SK-N-SH (cell line): ENCODE data around the gene FAM20C. TPM values are rescaled to one million over a fixed set of nuclear protein-coding genes. Genes with fewer than 3 reads are reported as not detected.

Experiments used
- CTCF ChIA-PET: fragments of 300-600, 350-600 bp; formaldehyde crosslinking; extraction: SDS; loops from one replicate; lab custom pipeline; 2021; lab: Yijun Ruan, JAX
- POLR2A ChIA-PET: fragments of 350-600 bp; sonication (Branson Sonifier 250); formaldehyde crosslinking; extraction: SDS; loops from one replicate; lab custom pipeline; 2020; ENCODE audit warnings: antibody characterized with exemption, inconsistent platforms; lab: Yijun Ruan, JAX
- DNase-seq: peaks from one replicate; pipeline ENCODE4 v3.0.0; 2012
- H2AFZ ChIP-seq: fragments of 200-600 bp; sonication (generic); 2 replicates; pipeline ENCODE4 v1.8.1; 2016; ENCODE audit warnings: antibody characterized with exemption, mild to moderate bottlenecking, low read depth
- H3F3A ChIP-seq: fragments of 200-600 bp; sonication (generic); replicated peaks from 2 replicates; pipeline ENCODE3; 2016; ENCODE audit warnings: antibody characterized with exemption, mild to moderate bottlenecking; ENCODE audit not compliant: insufficient read depth
- H3K27ac ChIP-seq, 2 experiments: fragments of 200-500 bp in 1 of 2; fragments of 200-600 bp in 1 of 2; sonication (Bioruptor generic) in 1 of 2; sonication (generic), shearing (Covaris generic) in 1 of 2; 2 replicates each; pipeline versions ENCODE4 v1.5.1 to v1.6.1; 2014 to 2016; ENCODE audit warnings: low read depth in 2 of 2, inconsistent platforms in 1 of 2, low read length in 1 of 2, mild to moderate bottlenecking in 1 of 2, mixed read lengths in 1 of 2
- H3K27me3 ChIP-seq: fragments of 200-600 bp; sonication (generic), shearing (Covaris generic); 2 replicates; pipeline ENCODE4 v1.6.1; 2016; ENCODE audit warnings: mixed run types; ENCODE audit not compliant: insufficient read depth
- H3K36me3 ChIP-seq, 2 experiments: fragments of 200-500 bp in 1 of 2; fragments of 200-600 bp in 1 of 2; sonication (Bioruptor generic) in 1 of 2; sonication (generic) in 1 of 2; replicated peaks in 1 of 2; 2 replicates each; pipeline versions ENCODE3 to v1.5.1; 2014 to 2016; ENCODE audit warnings: low read length in 1 of 2, mild to moderate bottlenecking in 1 of 2; ENCODE audit not compliant: insufficient read depth in 2 of 2, control insufficient read depth in 1 of 2
- H3K4me1 ChIP-seq, 2 experiments: fragments of 200-500 bp in 1 of 2; fragments of 200-600 bp in 1 of 2; sonication (Bioruptor generic) in 1 of 2; sonication (generic), shearing (Covaris generic) in 1 of 2; 2 replicates each; pipeline versions ENCODE4 v1.5.1 to v1.6.1; 2014 to 2016; ENCODE audit warnings: low read depth in 1 of 2, low read length in 1 of 2, mixed run types in 1 of 2; ENCODE audit not compliant: insufficient read depth in 2 of 2, control insufficient read depth in 1 of 2
- H3K4me2 ChIP-seq: fragments of 200-600 bp; sonication (generic), shearing (Covaris generic); 2 replicates; pipeline ENCODE4 v1.6.1; 2017; ENCODE audit warnings: mixed run types
- H3K4me3 ChIP-seq, 2 experiments: fragments of 200-500 bp in 1 of 2; fragments of 200-600 bp in 1 of 2; sonication (Bioruptor generic) in 1 of 2; sonication (generic), shearing (Covaris generic) in 1 of 2; 2 replicates each; pipeline versions ENCODE4 v1.5.1 to v1.8.1; 2014 to 2016; ENCODE audit warnings: low read depth in 2 of 2, inconsistent platforms in 1 of 2, low read length in 1 of 2, mild to moderate bottlenecking in 1 of 2, mixed read lengths in 1 of 2, moderate library complexity in 1 of 2
- H3K79me2 ChIP-seq: fragments of 200-600 bp; sonication (generic); 2 replicates; pipeline ENCODE4 v1.8.1; 2017; ENCODE audit warnings: mild to moderate bottlenecking; ENCODE audit not compliant: insufficient read depth
- H3K9ac ChIP-seq: fragments of 200-600 bp; sonication (generic); 2 replicates; pipeline ENCODE4 v1.6.1; 2017; ENCODE audit warnings: mixed run types
- H3K9me2 ChIP-seq: fragments of 200-600 bp; sonication (generic); 2 replicates; pipeline ENCODE4 v1.6.1; 2017; ENCODE audit warnings: mixed run types
- H3K9me3 ChIP-seq: fragments of 200-600 bp; sonication (generic); 2 replicates; pipeline ENCODE4 v1.6.1; 2017; ENCODE audit warnings: mixed run types, mild to moderate bottlenecking, moderate library complexity
- H4K20me1 ChIP-seq: fragments of 200-600 bp; sonication (generic); 2 replicates; pipeline ENCODE4 v1.6.1; 2017; ENCODE audit warnings: mild to moderate bottlenecking, mixed run types; ENCODE audit not compliant: insufficient read depth
- EP300 ChIP-seq, 2 experiments: IDR thresholded peaks; 2 replicates each; pipeline versions ENCODE4 v1.4.0 to v1.6.1; 2012; ENCODE audit warnings: borderline replicate concordance in 1 of 2, low read depth in 1 of 2, low read length in 1 of 2
- EZH2phosphoT487 ChIP-seq: fragments of 200-600 bp; sonication (generic); IDR thresholded peaks from 2 replicates; pipeline ENCODE4 v1.6.1; 2017; ENCODE audit warnings: low read depth, mixed run types, mild to moderate bottlenecking, antibody characterized with exemption, moderate library complexity, borderline replicate concordance
- FOSL2 ChIP-seq: IDR thresholded peaks from 2 replicates; pipeline ENCODE4 v1.4.0; 2012; ENCODE audit warnings: low read depth, mild to moderate bottlenecking, moderate library complexity, borderline replicate concordance
- FOXJ3 ChIP-seq: sonication (generic); formaldehyde crosslinking; IDR thresholded peaks from 2 replicates; pipeline ENCODE4 v1.5.1; 2020; ENCODE audit warnings: mild to moderate bottlenecking, missing genetic modification reagents
- GABPA ChIP-seq: IDR thresholded peaks from 2 replicates; pipeline ENCODE4 v1.4.0; 2012; ENCODE audit warnings: low read depth, mild to moderate bottlenecking
- GATA2 ChIP-seq: sonication (generic); formaldehyde crosslinking; IDR thresholded peaks from 2 replicates; pipeline ENCODE4 v1.5.0; 2020; ENCODE audit warnings: mild to moderate bottlenecking, missing genetic modification reagents
- JUND ChIP-seq: IDR thresholded peaks from 2 replicates; pipeline ENCODE4 v1.4.0; 2012
- NFIC ChIP-seq: IDR thresholded peaks from 2 replicates; pipeline ENCODE4 v1.4.0; 2012; ENCODE audit warnings: borderline replicate concordance
- NRF1 ChIP-seq: IDR thresholded peaks from 2 replicates; pipeline ENCODE4 v1.6.1; 2012; ENCODE audit warnings: low read depth, mild to moderate bottlenecking, low read length
- PBX3 ChIP-seq: IDR thresholded peaks from 2 replicates; pipeline ENCODE4; 2012
- POLR2AphosphoS5 ChIP-seq: IDR thresholded peaks from 2 replicates; pipeline ENCODE4 v1.6.1; 2012; ENCODE audit warnings: low read depth, low read length
- RAD21 ChIP-seq: IDR thresholded peaks from 2 replicates; pipeline ENCODE4 v1.6.1; 2012; ENCODE audit warnings: mild to moderate bottlenecking, low read length
- RCOR1 ChIP-seq: fragments of 150-350 bp; IDR thresholded peaks from 2 replicates; pipeline ENCODE4 v1.6.1; 2017; ENCODE audit warnings: antibody characterized with exemption, low read length
- SIN3A ChIP-seq: IDR thresholded peaks from 2 replicates; pipeline ENCODE4 v1.6.1; 2012; ENCODE audit warnings: low read depth, mild to moderate bottlenecking, low read length, moderate library complexity, borderline replicate concordance
- TAF1 ChIP-seq: IDR thresholded peaks from 2 replicates; pipeline ENCODE4 v1.6.1; 2012; ENCODE audit warnings: low read depth, mild to moderate bottlenecking, low read length, moderate library complexity, borderline replicate concordance
- TEAD4 ChIP-seq: IDR thresholded peaks from 2 replicates; pipeline ENCODE4 v1.4.0; 2012; ENCODE audit warnings: mild to moderate bottlenecking, borderline replicate concordance; ENCODE audit not compliant: insufficient read depth
- YY1 ChIP-seq: IDR thresholded peaks from 2 replicates; pipeline ENCODE4 v1.4.0; 2012; ENCODE audit warnings: low read depth, mild to moderate bottlenecking
- WGBS: methylation state at CpG from one replicate; pipeline ENCODE4 v1.1.6; 2017; ENCODE audit warnings: low lambda C conversion rate; 5-methylcytosine and 5-hydroxymethylcytosine counted together
- polyA plus RNA-seq, 3 experiments: library from polyadenylated mRNA; depleted of rRNA; stranded (reverse); fragments of >200 nt; gene quantifications; 2 replicates each; pipeline ENCODE4 v1.2.3, GENCODE V29; 2012
- TF ChIP-seq, protein P1 (sequence below): IDR thresholded peaks from 2 replicates; pipeline ENCODE4 v1.6.1; 2012; ENCODE audit warnings: mild to moderate bottlenecking, low read depth, low read length, moderate library complexity
- TF ChIP-seq, protein P2 (sequence below): fragments of 150-350 bp; IDR thresholded peaks from 2 replicates; pipeline ENCODE4 v1.6.1; 2016; ENCODE audit warnings: mild to moderate bottlenecking, low read depth, low read length
- TF ChIP-seq, protein P3 (sequence below): IDR thresholded peaks from 2 replicates; pipeline ENCODE4 v1.4.0; 2012; ENCODE audit warnings: low read depth

The FAM20C gene
- polyA plus RNA-seq, 1 of the 3 experiments (the other 2 are of a cell fraction): 12.7 TPM

- TF ChIP-seq FOXJ3 (CRISPR knock-in tag) (no peak), TEAD4 (no peak), EZH2phosphoT487 (no peak), FOSL2 (no peak)
Measured at GRCh38 chr7:184294-185264, 7.8 kb upstream of the FAM20C start (continued).

- Histone ChIP-seq H3K4me3 (no peak overlapping the region), H3K79me2 (no peaks in the 10 kb centered on the region), H3K27ac (no peak overlapping the region)
- TF ChIP-seq, protein P1, sequence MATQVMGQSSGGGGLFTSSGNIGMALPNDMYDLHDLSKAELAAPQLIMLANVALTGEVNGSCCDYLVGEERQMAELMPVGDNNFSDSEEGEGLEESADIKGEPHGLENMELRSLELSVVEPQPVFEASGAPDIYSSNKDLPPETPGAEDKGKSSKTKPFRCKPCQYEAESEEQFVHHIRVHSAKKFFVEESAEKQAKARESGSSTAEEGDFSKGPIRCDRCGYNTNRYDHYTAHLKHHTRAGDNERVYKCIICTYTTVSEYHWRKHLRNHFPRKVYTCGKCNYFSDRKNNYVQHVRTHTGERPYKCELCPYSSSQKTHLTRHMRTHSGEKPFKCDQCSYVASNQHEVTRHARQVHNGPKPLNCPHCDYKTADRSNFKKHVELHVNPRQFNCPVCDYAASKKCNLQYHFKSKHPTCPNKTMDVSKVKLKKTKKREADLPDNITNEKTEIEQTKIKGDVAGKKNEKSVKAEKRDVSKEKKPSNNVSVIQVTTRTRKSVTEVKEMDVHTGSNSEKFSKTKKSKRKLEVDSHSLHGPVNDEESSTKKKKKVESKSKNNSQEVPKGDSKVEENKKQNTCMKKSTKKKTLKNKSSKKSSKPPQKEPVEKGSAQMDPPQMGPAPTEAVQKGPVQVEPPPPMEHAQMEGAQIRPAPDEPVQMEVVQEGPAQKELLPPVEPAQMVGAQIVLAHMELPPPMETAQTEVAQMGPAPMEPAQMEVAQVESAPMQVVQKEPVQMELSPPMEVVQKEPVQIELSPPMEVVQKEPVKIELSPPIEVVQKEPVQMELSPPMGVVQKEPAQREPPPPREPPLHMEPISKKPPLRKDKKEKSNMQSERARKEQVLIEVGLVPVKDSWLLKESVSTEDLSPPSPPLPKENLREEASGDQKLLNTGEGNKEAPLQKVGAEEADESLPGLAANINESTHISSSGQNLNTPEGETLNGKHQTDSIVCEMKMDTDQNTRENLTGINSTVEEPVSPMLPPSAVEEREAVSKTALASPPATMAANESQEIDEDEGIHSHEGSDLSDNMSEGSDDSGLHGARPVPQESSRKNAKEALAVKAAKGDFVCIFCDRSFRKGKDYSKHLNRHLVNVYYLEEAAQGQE: no peak
- TF ChIP-seq YY1 (no peak), GABPA (no peak), PBX3 (no peak), NRF1 (no peak), EP300 (IDR thresholded peaks at IDR 0.05; ENCODE audit: borderline replicate concordance in 1 of 2, low read depth in 1 of 2, low read length in 1 of 2) (no peak), POLR2AphosphoS5 (no peak), SIN3A (no peak), GATA2 (CRISPR knock-in tag) (no peak), FOXJ3 (CRISPR knock-in tag) (no peak), JUND (no peak), TAF1 (no peak), RAD21 (no peak), NFIC (no peak), RCOR1 (no peak)
- TF ChIP-seq, protein P2, sequence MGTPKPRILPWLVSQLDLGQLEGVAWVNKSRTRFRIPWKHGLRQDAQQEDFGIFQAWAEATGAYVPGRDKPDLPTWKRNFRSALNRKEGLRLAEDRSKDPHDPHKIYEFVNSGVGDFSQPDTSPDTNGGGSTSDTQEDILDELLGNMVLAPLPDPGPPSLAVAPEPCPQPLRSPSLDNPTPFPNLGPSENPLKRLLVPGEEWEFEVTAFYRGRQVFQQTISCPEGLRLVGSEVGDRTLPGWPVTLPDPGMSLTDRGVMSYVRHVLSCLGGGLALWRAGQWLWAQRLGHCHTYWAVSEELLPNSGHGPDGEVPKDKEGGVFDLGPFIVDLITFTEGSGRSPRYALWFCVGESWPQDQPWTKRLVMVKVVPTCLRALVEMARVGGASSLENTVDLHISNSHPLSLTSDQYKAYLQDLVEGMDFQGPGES: no peak
- TF ChIP-seq, protein P3, sequence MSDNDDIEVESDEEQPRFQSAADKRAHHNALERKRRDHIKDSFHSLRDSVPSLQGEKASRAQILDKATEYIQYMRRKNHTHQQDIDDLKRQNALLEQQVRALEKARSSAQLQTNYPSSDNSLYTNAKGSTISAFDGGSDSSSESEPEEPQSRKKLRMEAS: no peak
- TF ChIP-seq, all 33 proteins: peak for 0
- Histone ChIP-seq H2AFZ (no peak overlapping the region), H3F3A (no peaks in the 10 kb centered on the region), H3K9me2 (no peaks in the 10 kb centered on the region), H3K9ac (no peak overlapping the region), H3K9me3 (no peaks in the 10 kb centered on the region), H3K4me2 (no peak overlapping the region), H3K36me3 (no peaks in the 10 kb centered on the region), H3K4me1 (peaks cover 0 to 7% of the 10 kb centered on the region in 2 experiments; a peak in 2 of 4 replicates), H4K20me1 (no peaks in the 10 kb centered on the region), H3K27me3 (peaks cover 15% of the 10 kb centered on the region)
- 86% methylated on average over 23 of the region's 26 CpGs for WGBS
- ChIA-PET POLR2A (interaction anchor here (0.6 kb wide), 1 partner anchor 764 kb away, joined by 3 read pairs; no protein-coding TSS in a partner anchor), CTCF (interaction anchor here (0.6 to 1.3 kb wide), 4 partner anchors 12 to 78 kb away, joined by 3 read pairs; no protein-coding TSS in a partner anchor)
- no peak for DNase-seq
Measured at GRCh38 chr7:186516-187113, 5.8 kb upstream of the FAM20C start.
